ENCODE data around the gene TTC39C. TPM values are rescaled to one million over a fixed set of nuclear protein-coding genes. Genes with fewer than 3 reads are reported as not detected.
"Not testable (repeated sequence)": the region's sequence is repeated elsewhere in the genome, so short reads cannot be mapped to it uniquely, and the experiment has no call there.

TTC39C gene
- total and polyA plus RNA-seq, 2 experiments from 2014 or later, result 23.9 to 41.6 TPM

DNA sequence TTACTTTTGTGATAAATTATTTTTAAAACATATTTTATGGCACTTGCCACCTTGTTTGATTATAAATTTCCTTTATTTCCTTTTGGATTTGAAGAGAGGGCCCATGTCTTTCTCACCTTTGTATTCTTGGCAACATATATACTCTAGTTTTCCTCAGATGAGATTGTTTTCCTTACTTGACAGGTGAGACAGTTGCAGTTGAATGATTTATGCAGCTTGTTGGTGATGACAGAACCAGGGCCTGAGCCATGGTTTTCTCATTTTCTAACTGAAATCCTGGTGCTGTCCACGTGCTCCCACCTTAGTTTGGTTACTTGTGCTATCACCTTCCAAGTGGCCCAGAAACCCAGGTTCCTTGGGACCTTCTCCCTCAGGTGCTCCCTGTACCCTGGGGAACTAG is 58.2 kb downstream of the TTC39C start:
- no peaks in the 10 kb centered on the region for H3K27me3 ChIP-seq
- H3K4me3 ChIP-seq, result no peak overlapping the region
- H2AFZ ChIP-seq, result no peak overlapping the region
- DNase-seq (ENCODE audit: low spot score), result no peak
- H3K79me2 ChIP-seq, result no peaks in the 10 kb centered on the region
- H3K4me2 ChIP-seq, result no peak overlapping the region
- no peaks in the 10 kb centered on the region for H4K20me1 ChIP-seq (ENCODE audit: insufficient read depth, poor library complexity, severe bottlenecking)
- H3K4me1 ChIP-seq (ENCODE audit: insufficient read depth), result peaks cover 5% of the 10 kb centered on the region
- no peaks in the 10 kb centered on the region for H3K9me2 ChIP-seq (replicated peaks; ENCODE audit: insufficient read depth)
- no peaks in the 10 kb centered on the region for H3K9me3 ChIP-seq (ENCODE audit: low read depth)
- H3K36me3 ChIP-seq (replicated peaks; ENCODE audit: insufficient read depth, low read depth), result no peaks in the 10 kb centered on the region
- no peak overlapping the region for H3K27ac ChIP-seq
- no peak for TF ChIP-seq EZH2 (IDR thresholded peaks at IDR 0.05; ENCODE audit: borderline replicate concordance)
- TF ChIP-seq, protein P1, sequence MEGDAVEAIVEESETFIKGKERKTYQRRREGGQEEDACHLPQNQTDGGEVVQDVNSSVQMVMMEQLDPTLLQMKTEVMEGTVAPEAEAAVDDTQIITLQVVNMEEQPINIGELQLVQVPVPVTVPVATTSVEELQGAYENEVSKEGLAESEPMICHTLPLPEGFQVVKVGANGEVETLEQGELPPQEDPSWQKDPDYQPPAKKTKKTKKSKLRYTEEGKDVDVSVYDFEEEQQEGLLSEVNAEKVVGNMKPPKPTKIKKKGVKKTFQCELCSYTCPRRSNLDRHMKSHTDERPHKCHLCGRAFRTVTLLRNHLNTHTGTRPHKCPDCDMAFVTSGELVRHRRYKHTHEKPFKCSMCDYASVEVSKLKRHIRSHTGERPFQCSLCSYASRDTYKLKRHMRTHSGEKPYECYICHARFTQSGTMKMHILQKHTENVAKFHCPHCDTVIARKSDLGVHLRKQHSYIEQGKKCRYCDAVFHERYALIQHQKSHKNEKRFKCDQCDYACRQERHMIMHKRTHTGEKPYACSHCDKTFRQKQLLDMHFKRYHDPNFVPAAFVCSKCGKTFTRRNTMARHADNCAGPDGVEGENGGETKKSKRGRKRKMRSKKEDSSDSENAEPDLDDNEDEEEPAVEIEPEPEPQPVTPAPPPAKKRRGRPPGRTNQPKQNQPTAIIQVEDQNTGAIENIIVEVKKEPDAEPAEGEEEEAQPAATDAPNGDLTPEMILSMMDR (IDR thresholded peaks at IDR 0.05; ENCODE audit: poor library complexity), result no peak
- no peak for TF ChIP-seq EZH2phosphoT487 (IDR thresholded peaks at IDR 0.05; ENCODE audit: low read depth, severe bottlenecking, unreplicated experiment)
- 89% methylated on average over 1 of the region's 1 CpG for WGBS (ENCODE audit: low lambda C conversion rate, missing lambda C conversion rate)

DNA sequence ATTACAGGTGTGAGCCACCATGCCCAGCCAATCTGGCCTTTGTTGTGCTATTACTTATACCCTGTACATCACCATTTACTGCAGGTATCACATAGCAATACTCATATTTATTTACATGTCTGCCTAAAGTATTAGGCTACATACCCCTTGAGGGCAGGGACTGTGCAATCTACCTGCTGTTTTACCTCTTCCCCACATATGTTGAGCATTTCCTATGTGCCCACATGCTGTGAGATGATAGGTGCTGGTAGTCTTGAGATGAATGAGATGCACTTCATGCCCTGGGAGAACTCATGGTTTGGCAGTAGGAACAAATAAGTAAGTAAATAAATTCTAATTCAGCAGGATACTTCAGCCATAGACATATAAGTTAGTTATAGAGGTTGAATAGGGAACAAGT is 59.2 kb downstream of the TTC39C start:
- Histone ChIP-seq H3K79me2 (no peaks in the 10 kb centered on the region), H3K4me3 (no peak overlapping the region), H3K4me2 (no peak overlapping the region), H4K20me1 (ENCODE audit: insufficient read depth, poor library complexity, severe bottlenecking) (no peaks in the 10 kb centered on the region), H2AFZ (no peak overlapping the region), H3K27ac (no peak overlapping the region), H3K9me2 (replicated peaks; ENCODE audit: insufficient read depth) (no peaks in the 10 kb centered on the region), H3K4me1 (ENCODE audit: insufficient read depth) (peaks cover 5% of the 10 kb centered on the region), H3K36me3 (replicated peaks; ENCODE audit: insufficient read depth, low read depth) (no peaks in the 10 kb centered on the region), H3K27me3 (no peaks in the 10 kb centered on the region), H3K9me3 (ENCODE audit: low read depth) (no peaks in the 10 kb centered on the region)
- TF ChIP-seq, protein P1 (IDR thresholded peaks at IDR 0.05; ENCODE audit: poor library complexity), result no peak
- TF ChIP-seq EZH2 (IDR thresholded peaks at IDR 0.05; ENCODE audit: borderline replicate concordance) (no peak), EZH2phosphoT487 (IDR thresholded peaks at IDR 0.05; ENCODE audit: low read depth, severe bottlenecking, unreplicated experiment) (no peak)
- DNase-seq (ENCODE audit: low spot score), result no peak

DNA sequence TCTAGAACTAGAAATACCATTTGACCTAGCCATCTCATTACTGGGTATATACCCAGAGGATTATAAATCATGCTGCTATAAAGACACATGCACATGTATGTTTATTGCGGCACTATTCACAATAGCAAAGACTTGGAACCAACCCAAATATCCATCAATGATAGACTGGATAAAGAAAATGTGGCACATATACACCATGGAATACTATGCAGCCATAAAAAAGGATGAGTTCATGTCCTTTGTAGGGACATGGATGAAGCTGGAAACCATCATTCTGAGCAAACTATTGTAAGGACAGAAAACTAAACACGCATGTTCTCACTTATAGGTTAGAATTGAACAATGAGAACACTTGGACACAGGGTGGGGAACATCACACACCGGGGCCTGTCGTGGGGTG is 60.2 kb downstream of the TTC39C start:
- not testable (repeated sequence) for H3K27me3 ChIP-seq; DNase-seq (ENCODE audit: low spot score); H3K36me3 ChIP-seq (replicated peaks; ENCODE audit: insufficient read depth, low read depth); H3K4me1 ChIP-seq (ENCODE audit: insufficient read depth); H4K20me1 ChIP-seq (ENCODE audit: insufficient read depth, poor library complexity, severe bottlenecking); H3K27ac ChIP-seq; H3K79me2 ChIP-seq; H3K4me2 ChIP-seq; H3K9me2 ChIP-seq (replicated peaks; ENCODE audit: insufficient read depth); H3K9me3 ChIP-seq (ENCODE audit: low read depth); H3K4me3 ChIP-seq; H2AFZ ChIP-seq
- WGBS (ENCODE audit: low lambda C conversion rate, missing lambda C conversion rate), result 100% methylated on average over 4 of the region's 4 CpGs

DNA sequence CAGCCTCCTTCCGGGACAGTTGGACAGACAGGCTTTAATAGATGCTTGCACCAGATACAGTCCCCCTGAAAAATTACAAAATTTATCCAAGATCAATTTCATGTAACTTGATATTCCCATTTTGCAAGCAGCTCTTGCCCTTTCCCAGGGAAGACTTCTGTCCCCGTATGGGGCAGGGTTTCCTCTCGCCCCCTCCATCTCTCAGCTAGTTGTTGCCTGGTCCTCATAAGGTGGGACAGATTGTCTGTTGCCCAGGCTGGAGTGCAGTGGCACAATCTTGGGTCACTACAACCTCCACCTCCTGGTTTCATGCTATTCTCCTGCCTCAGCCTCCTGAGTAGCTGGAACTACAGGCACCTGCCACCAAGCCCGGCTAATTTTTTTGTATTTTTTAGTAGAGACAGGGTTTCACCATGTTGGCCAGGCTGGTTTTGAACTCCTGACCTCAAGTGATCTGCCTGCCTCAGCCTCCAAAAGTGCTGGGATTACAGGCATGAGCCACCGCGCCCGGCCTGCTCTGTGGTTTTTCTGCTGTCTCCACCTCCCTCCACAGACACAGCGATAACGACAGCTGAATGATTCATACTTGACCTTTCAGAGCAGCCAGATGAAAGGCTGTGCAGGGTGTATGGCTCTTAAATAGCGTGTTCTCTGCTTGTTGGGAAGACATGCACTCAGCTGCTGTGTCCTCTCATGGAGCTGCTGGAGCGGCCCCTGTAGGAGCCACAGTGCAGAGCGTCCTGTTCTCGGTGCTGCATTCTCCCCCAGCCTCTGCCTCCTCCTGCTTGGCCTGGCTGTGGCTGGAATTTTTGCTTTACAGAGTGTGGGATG is 61.4 kb downstream of the TTC39C start:
- no peaks in the 10 kb centered on the region for H3K9me2 ChIP-seq (replicated peaks; ENCODE audit: insufficient read depth)
- peak overlapping the region; percentile 55 for H3K27ac ChIP-seq
- no peaks in the 10 kb centered on the region for H4K20me1 ChIP-seq (ENCODE audit: insufficient read depth, poor library complexity, severe bottlenecking)
- WGBS (ENCODE audit: low lambda C conversion rate, missing lambda C conversion rate), result 34% methylated on average over 13 of the region's 13 CpGs
- no peak overlapping the region for H2AFZ ChIP-seq
- H3K36me3 ChIP-seq (replicated peaks; ENCODE audit: insufficient read depth, low read depth), result no peaks in the 10 kb centered on the region
- DNase-seq (ENCODE audit: low spot score), result peak; percentile 91
- no peak for TF ChIP-seq EZH2 (IDR thresholded peaks at IDR 0.05; ENCODE audit: borderline replicate concordance)
- TF ChIP-seq, protein P1 (IDR thresholded peaks at IDR 0.05; ENCODE audit: poor library complexity), result peak; percentile 42
- no peak overlapping the region for H3K4me3 ChIP-seq
- no peaks in the 10 kb centered on the region for H3K9me3 ChIP-seq (ENCODE audit: low read depth)
- no peaks in the 10 kb centered on the region for H3K79me2 ChIP-seq
- peaks cover 2% of the 10 kb centered on the region for H3K4me1 ChIP-seq (ENCODE audit: insufficient read depth)
- H3K4me2 ChIP-seq, result no peak overlapping the region
- H3K27me3 ChIP-seq, result no peaks in the 10 kb centered on the region
